HG02970 (cell line): ENCODE results near the gene ASIC4.

Experiments used
- ATAC-seq: cut with Tn5 transposase; IDR thresholded peaks from one replicate; pipeline ENCODE4 v1.9.1; 2021; ENCODE audit warnings: mild to moderate bottlenecking, moderate library complexity, moderate number of reproducible peaks; ENCODE audit not compliant: unreplicated experiment, low FRiP score

The ASIC4 gene

DNA sequence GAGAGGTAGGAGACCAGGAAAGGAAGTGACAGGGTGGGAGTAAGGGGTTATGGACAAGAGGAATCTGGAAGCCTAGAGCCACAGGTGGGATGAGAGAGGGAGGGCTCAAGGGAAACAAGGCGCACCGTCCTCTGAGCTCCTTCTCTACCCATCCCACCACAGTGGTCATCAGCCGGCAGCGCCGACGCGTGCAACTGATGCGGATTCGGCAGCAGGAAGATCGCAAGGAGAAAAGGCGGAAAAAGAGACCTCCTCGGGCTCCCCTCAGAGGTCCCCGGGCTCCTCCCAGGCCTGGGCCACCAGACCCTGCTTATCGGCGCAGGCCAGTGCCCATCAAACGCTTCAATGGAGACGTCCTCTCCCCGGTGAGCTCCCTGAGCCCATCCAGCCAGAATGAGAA lies 34.7 kb downstream of the ASIC4 start:
- ATAC-seq: no peak

GRCh38 chr2:219549619-219550018 lies 35.3 kb downstream of the ASIC4 start:
- no peak for ATAC-seq

GRCh38 chr2:219551441-219552381 lies 37.4 kb downstream of the ASIC4 start:
- no peak for ATAC-seq

- ATAC-seq: peak; percentile 64
Observed at GRCh38 chr2:219552382-219553167, 38.3 kb downstream of the ASIC4 start.

DNA sequence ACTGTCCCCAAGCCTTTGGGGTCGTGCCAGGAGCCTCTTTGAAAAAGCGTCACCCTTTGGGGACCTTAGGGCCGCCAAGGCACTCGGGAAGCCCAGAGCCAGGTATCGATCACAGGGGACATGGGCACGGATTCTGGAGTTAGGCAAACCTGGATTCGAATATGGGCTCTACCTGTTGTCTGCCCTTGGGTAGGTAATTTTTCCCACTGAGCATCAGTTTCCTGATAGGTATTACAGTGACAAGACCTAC lies 38.8 kb downstream of the ASIC4 start:
- no peak for ATAC-seq

DNA sequence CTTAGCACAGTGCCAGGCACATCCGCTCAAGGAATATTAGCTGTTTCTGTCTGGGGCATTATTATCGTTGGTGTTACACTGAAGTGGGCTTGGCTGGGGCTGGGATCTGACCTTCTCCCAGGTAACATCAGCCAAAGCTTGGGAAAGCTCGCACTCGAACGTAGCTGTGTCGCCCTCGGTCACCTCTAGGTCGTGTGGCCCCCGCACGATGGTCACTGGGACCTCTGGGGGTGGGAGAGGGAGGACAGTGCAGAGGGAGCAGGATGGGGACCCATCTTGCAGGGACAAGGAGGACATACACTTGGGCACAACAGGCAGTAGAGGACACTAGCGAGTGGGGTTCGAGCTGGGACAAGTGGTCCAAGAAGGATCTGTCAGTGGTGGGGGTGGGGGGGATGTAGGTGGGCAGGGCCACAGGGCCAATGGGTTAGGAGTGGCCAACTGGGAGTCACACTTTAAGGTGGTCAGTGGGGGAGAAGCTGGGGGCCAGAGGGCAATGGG lies 39.2 kb downstream of the ASIC4 start:
- no peak for ATAC-seq

DNA sequence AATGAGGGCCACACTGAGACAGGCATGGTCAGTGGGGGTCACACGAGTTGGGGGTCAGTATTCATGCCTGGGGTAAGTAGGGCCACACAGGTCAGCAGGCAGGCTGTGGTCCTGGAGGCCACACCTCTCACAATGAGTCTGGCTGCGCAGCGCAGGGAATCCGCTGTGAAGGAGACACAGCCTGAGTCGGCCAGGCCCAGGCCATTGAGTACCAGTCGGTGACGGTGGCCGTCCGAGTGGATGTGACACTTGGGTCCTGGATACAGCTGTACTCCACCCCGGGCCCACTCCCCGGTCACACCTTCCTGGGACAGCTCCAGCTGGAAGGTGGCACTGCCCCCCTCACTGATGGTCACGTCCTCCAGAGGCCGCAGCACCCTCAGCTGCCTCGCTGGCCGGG lies 40.1 kb downstream of the ASIC4 start:
- ATAC-seq: no peak

DNA sequence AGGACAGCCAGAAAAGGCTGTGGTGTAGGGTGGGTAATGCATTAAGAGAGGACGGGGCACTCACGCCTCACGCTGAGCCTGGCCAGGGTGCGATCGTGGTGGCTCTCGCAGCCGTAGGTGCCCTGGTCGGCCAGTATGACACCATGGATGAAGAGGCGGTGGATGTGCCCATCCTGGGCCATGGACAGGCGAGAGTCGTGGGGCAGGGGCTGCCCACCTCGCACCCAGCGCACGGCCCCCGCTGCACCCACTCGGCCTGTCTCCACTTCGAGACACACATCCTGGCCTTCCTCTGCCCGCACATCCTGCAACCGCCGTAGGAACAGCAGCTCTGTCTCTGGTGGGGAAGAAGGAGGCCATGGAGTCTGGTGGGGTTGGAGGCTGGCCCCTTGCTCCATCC lies 41.7 kb downstream of the ASIC4 start:
- no peak for ATAC-seq

GRCh38 chr2:219556413-219556812 lies 42.1 kb downstream of the ASIC4 start:
- ATAC-seq: no peak

- no peak for ATAC-seq
Observed at GRCh38 chr2:219557320-219557719, 43.0 kb downstream of the ASIC4 start.

DNA sequence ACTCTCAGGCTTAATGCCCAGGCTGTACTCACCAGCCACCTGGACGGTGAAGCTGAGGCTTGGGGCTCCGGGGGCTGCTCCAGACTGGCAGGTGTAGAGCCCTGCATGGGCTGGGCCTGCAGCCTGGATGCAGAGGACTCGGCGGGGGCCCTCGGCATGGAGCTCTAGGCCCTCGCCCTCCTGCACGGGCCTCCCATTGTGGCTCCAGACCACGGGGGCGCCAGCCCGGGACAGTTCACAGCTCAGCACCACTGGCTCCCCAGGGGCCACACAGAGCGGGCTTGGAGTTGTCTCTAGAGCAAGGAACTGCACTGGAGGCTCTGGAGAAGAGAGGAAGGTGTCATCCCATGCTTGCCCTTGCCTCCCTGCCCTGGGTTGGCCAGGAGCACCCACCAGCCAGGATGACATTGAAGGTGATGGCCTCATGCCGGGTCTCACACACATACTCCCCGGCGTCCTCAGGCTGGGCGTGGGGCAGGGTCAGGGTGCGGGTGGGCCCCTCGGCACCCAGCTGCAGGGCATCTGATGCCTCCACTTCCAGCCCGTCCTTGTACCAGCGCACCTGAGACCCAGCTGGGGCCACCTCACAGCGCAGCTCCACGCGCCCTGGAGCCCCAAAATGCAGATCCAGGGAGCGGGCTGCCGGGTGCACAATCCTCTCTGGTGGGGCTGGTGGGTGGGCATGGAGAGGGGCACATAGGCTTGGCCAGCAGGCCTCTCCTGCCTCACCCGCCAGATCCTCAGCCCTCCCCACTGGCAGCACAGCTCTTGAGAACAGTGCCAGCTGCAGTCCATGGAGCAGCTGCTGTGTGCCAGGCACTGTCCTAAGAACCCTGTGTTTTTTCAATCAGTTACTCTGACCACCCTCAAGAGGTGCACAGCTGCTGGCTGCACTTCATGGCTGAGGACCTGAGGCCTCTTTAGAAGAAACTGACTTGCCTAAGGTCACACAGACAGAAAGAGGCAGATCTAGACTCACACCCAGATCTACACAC lies 43.8 kb downstream of the ASIC4 start:
- ATAC-seq: no peak

DNA sequence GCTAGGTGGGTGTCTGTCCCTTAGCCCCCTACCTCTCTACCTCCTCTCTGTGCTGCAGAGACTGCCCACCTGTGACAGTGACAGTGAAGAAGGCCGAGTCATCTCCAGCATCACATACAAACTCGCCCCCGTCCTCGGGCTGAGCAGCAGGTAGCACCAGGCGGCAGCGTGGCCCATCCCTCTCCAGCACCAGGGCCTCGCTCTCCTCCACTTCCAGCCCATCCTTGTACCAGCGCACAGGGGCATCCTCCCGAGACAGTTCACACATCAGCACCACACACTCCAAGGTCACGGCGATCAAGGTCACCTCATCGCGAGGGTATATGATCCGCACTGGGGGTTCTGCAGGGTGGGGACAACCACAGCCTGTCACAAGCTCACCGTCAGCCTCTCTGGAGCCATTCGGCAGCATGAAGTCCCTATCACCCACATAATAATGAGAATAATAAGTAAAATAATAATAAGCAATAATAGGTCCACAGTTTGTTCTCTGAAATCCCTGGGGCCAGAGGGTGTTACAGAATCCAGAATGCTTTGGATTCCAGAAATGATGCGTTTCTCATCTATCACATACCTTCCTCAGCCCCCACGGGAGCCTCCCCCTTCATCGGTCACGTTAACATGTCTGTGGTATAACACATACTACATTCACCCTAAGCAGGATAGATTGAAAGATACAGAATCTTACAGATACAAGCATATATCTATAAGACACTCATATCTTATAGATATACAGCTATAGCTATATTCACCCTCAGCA lies 45.1 kb downstream of the ASIC4 start:
- no peak for ATAC-seq

GRCh38 chr2:219560037-219560892 lies 46.0 kb downstream of the ASIC4 start:
- no peak for ATAC-seq

- no peak for ATAC-seq
Observed at GRCh38 chr2:219560893-219561178, 46.6 kb downstream of the ASIC4 start.

DNA sequence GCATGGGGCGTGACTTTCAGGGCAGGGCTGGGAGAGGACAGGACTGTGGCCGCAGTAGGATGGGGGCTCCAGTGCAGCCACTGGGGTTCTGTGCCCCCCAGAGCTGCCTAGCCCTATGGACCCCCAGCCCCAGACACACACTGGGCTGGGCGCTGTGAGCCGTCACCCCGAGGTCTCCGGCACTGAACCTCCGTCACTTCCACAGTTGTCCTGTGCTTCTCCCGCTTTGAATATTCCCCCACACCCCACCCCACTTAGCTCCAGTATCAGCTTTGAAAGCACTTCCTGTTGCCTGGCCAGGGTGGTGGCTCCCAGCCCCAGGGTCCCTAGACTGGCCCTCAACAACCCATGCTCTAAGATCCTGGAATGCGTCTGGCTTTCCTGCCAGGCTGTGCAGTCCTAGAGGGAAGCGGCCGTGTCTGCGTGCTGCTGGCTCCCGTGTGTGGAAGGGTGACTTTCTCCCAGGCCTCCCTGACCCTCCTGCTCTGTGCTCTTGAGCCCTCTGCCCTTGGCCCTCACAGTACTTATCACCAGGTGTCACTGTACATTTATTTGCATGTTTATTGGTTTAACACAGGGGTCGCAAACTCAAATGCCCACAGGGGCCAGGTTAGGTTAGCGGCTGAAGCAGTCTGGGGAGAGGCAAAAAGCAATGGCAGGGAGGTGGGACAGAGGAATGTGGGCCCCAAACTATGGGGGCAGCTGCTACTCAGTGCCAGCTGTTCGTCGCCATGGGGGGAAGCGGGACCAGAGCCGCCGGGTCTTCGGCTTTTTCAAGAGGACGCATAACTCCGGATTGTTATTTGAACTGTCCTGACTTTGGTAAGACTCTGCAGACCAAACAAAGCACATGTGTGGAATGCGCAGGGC lies 47.1 kb downstream of the ASIC4 start:
- ATAC-seq: no peak

DNA sequence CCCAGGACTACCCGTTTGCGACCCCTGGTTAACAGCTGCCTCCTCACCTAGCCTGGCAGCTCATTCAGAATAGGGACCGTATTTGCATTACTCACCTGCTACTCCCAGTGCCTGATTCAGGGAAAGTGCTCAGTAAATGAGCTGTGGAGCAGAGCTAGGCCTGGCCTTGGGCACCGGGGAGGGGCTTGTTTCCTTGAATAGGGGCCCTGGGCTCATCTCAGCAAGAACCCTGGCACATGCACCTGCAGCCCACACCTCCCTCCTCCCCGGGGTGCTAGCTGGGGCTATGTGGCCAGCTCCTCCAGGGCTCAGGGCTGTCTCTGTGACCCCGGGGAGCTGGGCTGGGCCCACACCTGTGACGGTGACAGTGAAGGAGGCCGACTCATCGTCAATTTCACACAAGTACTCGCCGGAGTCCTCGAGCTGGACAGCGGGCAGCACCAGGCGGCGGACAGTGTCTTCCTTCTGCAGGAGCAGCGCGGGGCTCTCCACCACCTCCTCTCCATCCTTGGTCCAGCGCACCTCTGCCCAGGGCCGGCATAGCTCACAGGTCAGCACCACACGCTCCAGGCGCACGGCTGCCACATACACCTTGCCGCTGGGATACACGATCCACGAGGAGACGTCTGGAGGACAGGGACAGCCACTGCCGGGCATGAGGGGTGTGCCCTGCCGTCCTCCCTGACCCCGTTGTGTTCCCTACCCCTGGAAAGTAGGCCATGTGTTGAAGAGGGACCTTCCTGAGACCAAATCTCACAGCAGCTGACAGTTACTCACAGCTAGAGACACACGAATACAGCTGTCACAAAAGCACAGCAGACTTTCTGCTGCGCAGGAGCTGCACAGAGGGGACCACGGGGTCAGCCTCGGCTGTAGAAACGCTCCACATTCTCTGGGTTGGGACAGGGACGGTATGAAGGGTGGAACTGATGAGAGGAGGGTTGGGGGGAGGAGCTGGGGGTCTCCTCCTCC lies 48.1 kb downstream of the ASIC4 start:
- no peak for ATAC-seq
